GM10266 (cell line): ENCODE measurements around the gene GPBP1.
A peak's percentile ranks its signal among the peaks of the same experiment; 100 is the strongest.

Experiments used
- DNase-seq: peaks from one replicate; pipeline ENCODE4 v3.0.0; 2012; ENCODE audit errors: extremely low spot score
- TF ChIP-seq, protein P1 (sequence below): IDR thresholded peaks from 2 replicates; pipeline ENCODE4 v1.5.1; 2012; ENCODE audit warnings: mild to moderate bottlenecking, low read depth; ENCODE audit not compliant: control insufficient read depth, insufficient read depth; ENCODE audit errors: missing control alignments

The GPBP1 gene, protein sequence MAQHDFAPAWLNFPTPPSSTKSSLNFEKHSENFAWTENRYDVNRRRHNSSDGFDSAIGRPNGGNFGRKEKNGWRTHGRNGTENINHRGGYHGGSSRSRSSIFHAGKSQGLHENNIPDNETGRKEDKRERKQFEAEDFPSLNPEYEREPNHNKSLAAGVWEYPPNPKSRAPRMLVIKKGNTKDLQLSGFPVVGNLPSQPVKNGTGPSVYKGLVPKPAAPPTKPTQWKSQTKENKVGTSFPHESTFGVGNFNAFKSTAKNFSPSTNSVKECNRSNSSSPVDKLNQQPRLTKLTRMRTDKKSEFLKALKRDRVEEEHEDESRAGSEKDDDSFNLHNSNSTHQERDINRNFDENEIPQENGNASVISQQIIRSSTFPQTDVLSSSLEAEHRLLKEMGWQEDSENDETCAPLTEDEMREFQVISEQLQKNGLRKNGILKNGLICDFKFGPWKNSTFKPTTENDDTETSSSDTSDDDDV

DNA sequence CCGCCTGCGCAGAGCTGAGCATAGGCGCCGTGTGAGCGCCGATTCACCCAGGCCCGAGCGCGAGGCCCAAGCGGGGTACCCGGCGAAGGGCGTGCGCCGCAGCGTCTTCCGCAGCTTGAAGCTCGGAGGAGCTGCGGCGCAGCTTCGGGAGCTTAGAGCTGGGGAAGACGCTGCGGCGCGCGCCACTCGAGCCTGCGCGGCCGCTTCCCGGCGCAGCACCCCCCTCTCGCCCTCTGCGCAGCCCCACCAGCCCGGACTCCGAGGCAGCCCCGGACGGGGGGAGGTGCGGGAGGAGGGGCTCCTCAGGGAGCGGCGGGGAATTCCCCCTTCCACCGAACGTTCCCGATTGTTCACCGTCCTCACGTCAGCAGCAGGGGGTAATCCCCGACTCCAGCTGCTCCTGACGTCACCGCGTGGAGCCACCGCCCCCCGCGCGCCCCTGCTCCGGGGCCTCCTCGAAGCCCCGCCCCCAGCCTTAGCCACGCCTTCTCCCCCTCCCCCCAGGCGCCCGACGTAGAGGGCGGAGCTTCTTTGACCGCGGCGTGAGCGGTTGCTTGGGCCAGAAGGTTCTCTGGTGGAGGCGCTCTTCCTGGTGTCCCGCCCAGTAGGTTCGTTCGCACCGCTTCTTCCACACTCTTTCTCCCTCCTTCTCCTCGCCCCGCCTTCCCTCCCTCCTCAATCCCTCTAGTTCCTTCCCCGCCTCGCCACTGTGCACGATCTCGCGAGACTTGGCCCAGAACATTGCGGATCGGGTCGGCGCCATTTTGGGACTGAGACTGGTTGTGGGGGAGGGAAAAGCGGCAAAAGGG, at the start of gene GPBP1:
GPBP1 (plus strand) TSS at position 741 of the 809 bp plus-strand sequence. CDS start 40,072 bp downstream, outside the sequence.
- TF ChIP-seq, protein P1, sequence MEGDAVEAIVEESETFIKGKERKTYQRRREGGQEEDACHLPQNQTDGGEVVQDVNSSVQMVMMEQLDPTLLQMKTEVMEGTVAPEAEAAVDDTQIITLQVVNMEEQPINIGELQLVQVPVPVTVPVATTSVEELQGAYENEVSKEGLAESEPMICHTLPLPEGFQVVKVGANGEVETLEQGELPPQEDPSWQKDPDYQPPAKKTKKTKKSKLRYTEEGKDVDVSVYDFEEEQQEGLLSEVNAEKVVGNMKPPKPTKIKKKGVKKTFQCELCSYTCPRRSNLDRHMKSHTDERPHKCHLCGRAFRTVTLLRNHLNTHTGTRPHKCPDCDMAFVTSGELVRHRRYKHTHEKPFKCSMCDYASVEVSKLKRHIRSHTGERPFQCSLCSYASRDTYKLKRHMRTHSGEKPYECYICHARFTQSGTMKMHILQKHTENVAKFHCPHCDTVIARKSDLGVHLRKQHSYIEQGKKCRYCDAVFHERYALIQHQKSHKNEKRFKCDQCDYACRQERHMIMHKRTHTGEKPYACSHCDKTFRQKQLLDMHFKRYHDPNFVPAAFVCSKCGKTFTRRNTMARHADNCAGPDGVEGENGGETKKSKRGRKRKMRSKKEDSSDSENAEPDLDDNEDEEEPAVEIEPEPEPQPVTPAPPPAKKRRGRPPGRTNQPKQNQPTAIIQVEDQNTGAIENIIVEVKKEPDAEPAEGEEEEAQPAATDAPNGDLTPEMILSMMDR = peak; percentile 19

DNA sequence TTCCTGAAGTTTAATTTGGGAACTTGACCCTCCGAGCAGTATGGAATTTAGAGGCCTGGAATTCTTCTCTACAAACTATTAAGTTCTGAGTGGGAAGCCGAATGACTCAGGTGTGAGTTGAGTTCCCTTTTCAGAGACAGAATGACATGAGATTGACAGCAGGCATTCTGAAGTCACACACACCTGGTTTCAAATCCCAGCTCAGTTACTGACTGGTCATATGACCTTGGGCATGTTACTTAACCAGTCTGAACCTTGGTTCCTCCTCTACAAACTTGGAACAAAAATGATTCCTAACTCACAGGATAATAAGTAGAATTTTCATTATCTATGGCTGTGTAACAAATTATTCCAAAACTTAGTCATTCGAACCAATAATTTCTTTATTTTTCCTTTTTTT, 45.5 kb upstream of the GPBP1 start:
- no peak for DNase-seq
- TF ChIP-seq, protein P1 = no peak

More for the DNA sequence above, at the start of gene GPBP1:
- DNase-seq = peak; percentile 97

DNA sequence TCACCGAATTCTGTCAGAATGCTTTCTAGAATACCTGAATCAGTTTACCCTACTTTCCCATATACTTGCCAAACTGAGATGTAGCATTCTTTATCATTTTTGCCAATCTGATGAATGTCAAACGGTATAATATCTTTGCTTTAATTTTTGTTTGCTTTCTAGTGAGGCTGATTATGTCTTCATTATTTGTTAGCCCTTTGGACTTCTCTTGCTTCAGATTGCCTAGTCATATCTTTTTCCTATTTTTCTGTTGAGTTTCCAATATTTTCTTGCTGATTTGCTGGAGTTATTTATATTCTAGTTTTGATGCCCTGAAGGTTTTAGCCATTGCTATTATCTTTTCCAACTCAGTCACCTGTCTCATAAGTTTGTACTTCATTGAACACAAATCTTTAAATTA, 40.3 kb upstream of the GPBP1 start:
- TF ChIP-seq, protein P1 = no peak
- DNase-seq = no peak

DNA sequence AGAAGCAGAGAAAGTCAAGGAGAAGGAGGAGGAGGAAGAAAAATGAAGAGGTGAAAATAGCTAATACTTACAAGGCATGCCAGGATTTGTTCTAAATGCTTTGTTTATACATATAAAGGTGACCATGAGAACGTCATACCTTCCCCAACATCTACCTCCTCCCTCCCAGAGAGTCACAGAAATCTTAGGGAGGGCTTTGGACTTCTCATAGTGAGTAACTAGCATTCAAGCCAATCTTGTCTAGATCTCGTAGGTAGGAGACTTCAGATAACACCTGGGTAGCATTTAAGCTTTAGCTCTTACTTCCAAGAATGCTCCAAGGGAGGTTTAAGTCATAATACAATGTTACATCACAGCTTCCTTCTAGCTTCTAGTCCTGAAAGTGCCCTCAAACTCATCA, 36.5 kb upstream of the GPBP1 start:
- TF ChIP-seq, protein P1 = no peak
- DNase-seq = no peak

DNA sequence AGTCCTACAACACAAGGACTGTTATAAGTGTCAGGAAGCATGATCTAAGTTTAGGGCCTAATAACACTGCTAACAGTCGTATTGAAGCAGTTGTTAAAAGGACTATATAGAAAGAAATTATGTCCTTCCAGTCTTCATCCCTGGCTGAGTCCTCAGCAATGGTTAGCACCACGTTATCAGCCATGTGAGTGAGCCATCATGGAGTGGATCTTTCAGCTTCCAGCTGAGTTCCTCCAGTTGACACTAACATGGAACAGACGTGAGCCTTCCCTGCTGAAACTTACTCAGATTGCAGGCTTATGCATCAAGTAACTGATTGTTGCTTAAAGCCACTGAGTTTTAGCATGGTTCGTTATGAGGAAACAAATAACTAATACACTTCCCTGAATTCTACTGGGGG, 21.5 kb upstream of the GPBP1 start:
- TF ChIP-seq, protein P1 = no peak
- DNase-seq = no peak

DNA sequence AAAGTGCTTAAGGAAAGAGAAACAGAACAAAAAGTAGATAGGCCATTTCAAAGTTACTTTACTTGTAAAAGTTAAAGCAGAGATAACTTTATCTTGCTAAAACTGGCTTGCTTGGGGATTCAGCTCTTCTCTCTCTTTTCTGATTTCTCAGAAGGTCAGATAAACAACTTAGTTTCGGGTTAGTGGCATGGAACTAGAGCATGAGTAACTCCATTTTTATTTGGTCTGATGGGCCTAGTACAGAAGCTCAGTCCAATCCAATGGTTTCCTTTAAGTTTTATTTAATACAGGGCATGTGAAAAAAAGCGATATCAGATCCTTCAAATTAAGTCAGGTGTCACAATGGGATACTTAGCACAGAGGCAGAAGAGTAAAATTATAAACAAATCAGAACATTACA, 18.8 kb upstream of the GPBP1 start:
- TF ChIP-seq, protein P1 = no peak

DNA sequence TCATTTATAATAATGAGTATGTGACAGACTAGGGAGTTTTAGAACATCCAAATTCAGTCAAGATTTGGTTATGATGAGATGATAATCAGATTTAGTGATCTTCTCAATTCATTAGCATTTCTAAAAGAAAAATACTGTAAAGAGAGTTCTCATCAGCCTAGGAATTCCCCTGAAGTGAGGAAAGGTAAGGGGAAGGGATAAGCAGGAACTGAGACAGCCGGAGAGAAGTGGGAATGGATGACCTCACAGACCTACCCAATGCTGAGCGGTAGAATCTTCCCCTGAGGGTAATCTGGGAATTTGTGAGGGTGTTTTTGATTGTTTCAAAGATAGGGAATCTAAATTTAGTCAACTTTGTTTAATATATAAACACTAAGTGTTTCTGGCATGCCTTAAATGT, 16.7 kb upstream of the GPBP1 start:
- DNase-seq = no peak
- TF ChIP-seq, protein P1 = no peak

More for the DNA sequence above, 18.8 kb upstream of the GPBP1 start:
- DNase-seq = no peak
